Islet of Langerhans (tissue), 1 donor: ENCODE data around the gene SENP7.
A peak's percentile ranks its signal among the peaks of the same experiment; 100 is the strongest.
"Not testable (repeated sequence)": the region's sequence is repeated elsewhere in the genome, so short reads cannot be mapped to it uniquely, and the experiment has no call there.

Experiments
- FAIRE-seq: peaks from one replicate; lab custom pipeline; 2011; peaks lifted over from hg19 to GRCh38; lab: Jason Lieb, UNC

The SENP7 gene

GRCh38 chr3:101512646-101513418 is at the start of gene SENP7:
Gene SENP7, minus strand, starts transcription at chr3:101513212. Its CDS starts 82 bp downstream, at chr3:101513130.
- FAIRE-seq = peak; percentile 98

- peak; percentile 5 for FAIRE-seq
Measured at GRCh38 chr3:101561630-101562328, 48.8 kb upstream of the SENP7 start, which contains the start of gene TRMT10C. Gene TRMT10C, plus strand, starts transcription at chr3:101561868. Its CDS starts 2,914 bp downstream, at chr3:101564782.

- FAIRE-seq = no peak
Measured at GRCh38 chr3:101556064-101556463, 43.1 kb upstream of the SENP7 start.

GRCh38 chr3:101553381-101553780 is 40.4 kb upstream of the SENP7 start:
- not testable (repeated sequence) for FAIRE-seq

GRCh38 chr3:101551359-101552081 is 38.5 kb upstream of the SENP7 start:
- FAIRE-seq = not testable (repeated sequence)

- FAIRE-seq = no peak
Measured at GRCh38 chr3:101549473-101549872, 36.5 kb upstream of the SENP7 start.

GRCh38 chr3:101548527-101549105 is 35.6 kb upstream of the SENP7 start:
- FAIRE-seq = no peak

- no peak for FAIRE-seq
Measured at GRCh38 chr3:101544161-101544850, 31.3 kb upstream of the SENP7 start.

- no peak for FAIRE-seq
Measured at GRCh38 chr3:101542957-101543356, 29.9 kb upstream of the SENP7 start.

- not testable (repeated sequence) for FAIRE-seq
Measured at GRCh38 chr3:101536955-101537354, 23.9 kb upstream of the SENP7 start.

GRCh38 chr3:101536266-101536665 is 23.3 kb upstream of the SENP7 start:
- no peak for FAIRE-seq

- no peak for FAIRE-seq
Measured at GRCh38 chr3:101535221-101535620, 22.2 kb upstream of the SENP7 start.

GRCh38 chr3:101533603-101533968 is 20.6 kb upstream of the SENP7 start:
- no peak for FAIRE-seq

GRCh38 chr3:101532783-101533602 is 20.0 kb upstream of the SENP7 start:
- FAIRE-seq = no peak

GRCh38 chr3:101531473-101532086 is 18.6 kb upstream of the SENP7 start:
- FAIRE-seq = no peak

GRCh38 chr3:101530686-101531047 is 17.7 kb upstream of the SENP7 start:
- no peak for FAIRE-seq

GRCh38 chr3:101529816-101530685 is 17.0 kb upstream of the SENP7 start:
- no peak for FAIRE-seq

- no peak for FAIRE-seq
Measured at GRCh38 chr3:101527906-101528305, 14.9 kb upstream of the SENP7 start.

- FAIRE-seq = no peak
Measured at GRCh38 chr3:101527441-101527840, 14.4 kb upstream of the SENP7 start.
